IMR-90 (cell line): ENCODE results near the gene H2BW1.
"Not testable (repeated sequence)": the region's sequence is repeated elsewhere in the genome, so short reads cannot be mapped to it uniquely, and the experiment has no call there.

ENCODE experiments used
- BHLHE40 ChIP-seq: fragments of 150-350 bp; IDR thresholded peaks from 2 replicates; pipeline ENCODE4 v1.6.1; 2016; ENCODE audit warnings: mild to moderate bottlenecking, low read depth, low read length
- CEBPB ChIP-seq: IDR thresholded peaks from 2 replicates; pipeline ENCODE4 v1.6.1; 2012; ENCODE audit warnings: low read depth, low read length, improper control_type of control experiment
- FOS ChIP-seq: fragments of 150-350 bp; IDR thresholded peaks from 2 replicates; pipeline ENCODE4 v1.6.1; 2016; ENCODE audit warnings: low read depth, low read length
- MAZ ChIP-seq: IDR thresholded peaks from 2 replicates; pipeline ENCODE4 v1.6.1; 2012; ENCODE audit warnings: low read depth, mild to moderate bottlenecking, low read length, improper control_type of control experiment, moderate library complexity, borderline replicate concordance
- MXI1 ChIP-seq: IDR thresholded peaks from 2 replicates; pipeline ENCODE4 v1.6.1; 2012; ENCODE audit warnings: low read depth, mild to moderate bottlenecking, low read length, moderate library complexity, borderline replicate concordance
- POLR2A ChIP-seq: IDR thresholded peaks from 2 replicates; pipeline ENCODE4 v1.6.1; 2012; ENCODE audit warnings: mild to moderate bottlenecking, low read depth, low read length
- RAD21 ChIP-seq: IDR thresholded peaks from 2 replicates; pipeline ENCODE4 v1.6.1; 2012; ENCODE audit warnings: low read length, improper control_type of control experiment
- RCOR1 ChIP-seq: IDR thresholded peaks from 2 replicates; pipeline ENCODE4 v1.6.1; 2012; ENCODE audit warnings: mild to moderate bottlenecking, low read length, improper control_type of control experiment; ENCODE audit not compliant: insufficient replicate concordance
- RFX5 ChIP-seq: IDR thresholded peaks from 2 replicates; pipeline ENCODE4 v1.8.0; 2012; ENCODE audit warnings: low read depth, mild to moderate bottlenecking, low read length, moderate library complexity
- SMC3 ChIP-seq: fragments of 150-350 bp; IDR thresholded peaks from 2 replicates; pipeline ENCODE4 v1.6.1; 2016; ENCODE audit warnings: low read depth, mild to moderate bottlenecking, antibody characterized with exemption, low read length, moderate library complexity
- TF ChIP-seq, protein P1 (sequence below): conservative IDR thresholded peaks from 2 replicates; pipeline ENCODE4 v1.5.1; 2012; ENCODE audit warnings: mild to moderate bottlenecking, low read depth, low read length, improper control_type of control experiment
- TF ChIP-seq, protein P2 (sequence below): fragments of 150-350 bp; IDR thresholded peaks from 2 replicates; pipeline ENCODE4 v1.6.1; 2016; ENCODE audit warnings: low read depth, mild to moderate bottlenecking, low read length, moderate library complexity, borderline replicate concordance

DNA sequence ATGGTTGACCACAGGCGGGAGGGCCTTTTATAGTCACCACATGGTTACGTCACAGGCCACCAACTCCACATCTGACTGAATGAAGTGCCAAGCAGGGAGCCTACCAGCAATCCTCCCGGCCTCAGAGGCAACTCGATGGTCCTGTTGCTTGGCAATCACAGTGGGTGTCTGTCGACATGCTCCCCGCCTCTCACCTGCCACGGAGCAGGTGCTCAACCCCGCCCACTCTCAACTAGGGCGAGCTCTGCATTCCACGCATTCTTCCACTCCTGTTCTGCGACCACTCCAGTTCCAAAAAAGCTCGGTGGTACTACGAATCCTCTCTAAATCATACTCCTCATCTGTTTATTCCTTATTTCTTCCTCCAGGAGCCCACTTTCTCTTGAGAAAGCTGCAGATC, 30.0 kb downstream of the H2BW1 start:
- TF ChIP-seq, protein P1, sequence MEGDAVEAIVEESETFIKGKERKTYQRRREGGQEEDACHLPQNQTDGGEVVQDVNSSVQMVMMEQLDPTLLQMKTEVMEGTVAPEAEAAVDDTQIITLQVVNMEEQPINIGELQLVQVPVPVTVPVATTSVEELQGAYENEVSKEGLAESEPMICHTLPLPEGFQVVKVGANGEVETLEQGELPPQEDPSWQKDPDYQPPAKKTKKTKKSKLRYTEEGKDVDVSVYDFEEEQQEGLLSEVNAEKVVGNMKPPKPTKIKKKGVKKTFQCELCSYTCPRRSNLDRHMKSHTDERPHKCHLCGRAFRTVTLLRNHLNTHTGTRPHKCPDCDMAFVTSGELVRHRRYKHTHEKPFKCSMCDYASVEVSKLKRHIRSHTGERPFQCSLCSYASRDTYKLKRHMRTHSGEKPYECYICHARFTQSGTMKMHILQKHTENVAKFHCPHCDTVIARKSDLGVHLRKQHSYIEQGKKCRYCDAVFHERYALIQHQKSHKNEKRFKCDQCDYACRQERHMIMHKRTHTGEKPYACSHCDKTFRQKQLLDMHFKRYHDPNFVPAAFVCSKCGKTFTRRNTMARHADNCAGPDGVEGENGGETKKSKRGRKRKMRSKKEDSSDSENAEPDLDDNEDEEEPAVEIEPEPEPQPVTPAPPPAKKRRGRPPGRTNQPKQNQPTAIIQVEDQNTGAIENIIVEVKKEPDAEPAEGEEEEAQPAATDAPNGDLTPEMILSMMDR = not testable (repeated sequence)
- not testable (repeated sequence) for TF ChIP-seq MAZ, SMC3, RAD21, MXI1, POLR2A, CEBPB, BHLHE40, RCOR1, FOS, RFX5
- TF ChIP-seq, protein P2, sequence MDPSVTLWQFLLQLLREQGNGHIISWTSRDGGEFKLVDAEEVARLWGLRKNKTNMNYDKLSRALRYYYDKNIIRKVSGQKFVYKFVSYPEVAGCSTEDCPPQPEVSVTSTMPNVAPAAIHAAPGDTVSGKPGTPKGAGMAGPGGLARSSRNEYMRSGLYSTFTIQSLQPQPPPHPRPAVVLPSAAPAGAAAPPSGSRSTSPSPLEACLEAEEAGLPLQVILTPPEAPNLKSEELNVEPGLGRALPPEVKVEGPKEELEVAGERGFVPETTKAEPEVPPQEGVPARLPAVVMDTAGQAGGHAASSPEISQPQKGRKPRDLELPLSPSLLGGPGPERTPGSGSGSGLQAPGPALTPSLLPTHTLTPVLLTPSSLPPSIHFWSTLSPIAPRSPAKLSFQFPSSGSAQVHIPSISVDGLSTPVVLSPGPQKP = not testable (repeated sequence)
